Central memory CD8-positive, alpha-beta T cell (primary cell): ENCODE measurements around the gene FTHL17.

ENCODE experiments used
- ATAC-seq: fragments of 150-1000 bp; cut with Tn5 transposase; replicated peaks from 2 replicates; pipeline ENCODE4 v1.10.0; 2022; ENCODE audit warnings: mild to moderate bottlenecking, moderate FRiP score, moderate number of reproducible peaks; ENCODE audit not compliant: poor library complexity, severe bottlenecking; ENCODE audit errors: extremely low read depth
- DNase-seq, 2 donors: peaks; one replicate each; pipeline ENCODE4 v3.0.0; 2021; ENCODE audit warnings: low spot score in 2 of 2
- H3K27ac Mint-ChIP-seq: one replicate; pipeline ENCODE4 v1.8.0; 2022; ENCODE audit warnings: low read depth, mild to moderate bottlenecking, moderate library complexity, mixed read lengths
- H3K27me3 Mint-ChIP-seq: one replicate; pipeline ENCODE4 v1.8.0; 2022; ENCODE audit warnings: mixed read lengths
- H3K36me3 Mint-ChIP-seq: one replicate; pipeline ENCODE4 v1.8.0; 2022; ENCODE audit warnings: mild to moderate bottlenecking, moderate library complexity, mixed read lengths; ENCODE audit not compliant: insufficient read depth
- H3K4me1 Mint-ChIP-seq: one replicate; pipeline ENCODE4 v1.8.0; 2022; ENCODE audit warnings: mixed read lengths
- H3K4me3 Mint-ChIP-seq: one replicate; pipeline ENCODE4 v1.8.0; 2022; ENCODE audit warnings: mild to moderate bottlenecking, moderate library complexity, mixed read lengths
- H3K9me3 Mint-ChIP-seq: one replicate; pipeline ENCODE4 v1.8.0; 2022; ENCODE audit warnings: mixed read lengths

FTHL17 gene

GRCh38 chrX:31071262-31071661, 579 bp downstream of the FTHL17 start:
- no peak overlapping the region for H3K4me3 Mint-ChIP-seq
- no peak for DNase-seq
- no peaks in the 10 kb centered on the region for H3K36me3 Mint-ChIP-seq
- H3K9me3 Mint-ChIP-seq: peaks cover 5% of the 10 kb centered on the region
- no peak overlapping the region for H3K27ac Mint-ChIP-seq
- no peak for ATAC-seq
- no peaks in the 10 kb centered on the region for H3K27me3 Mint-ChIP-seq
- no peaks in the 10 kb centered on the region for H3K4me1 Mint-ChIP-seq

DNA sequence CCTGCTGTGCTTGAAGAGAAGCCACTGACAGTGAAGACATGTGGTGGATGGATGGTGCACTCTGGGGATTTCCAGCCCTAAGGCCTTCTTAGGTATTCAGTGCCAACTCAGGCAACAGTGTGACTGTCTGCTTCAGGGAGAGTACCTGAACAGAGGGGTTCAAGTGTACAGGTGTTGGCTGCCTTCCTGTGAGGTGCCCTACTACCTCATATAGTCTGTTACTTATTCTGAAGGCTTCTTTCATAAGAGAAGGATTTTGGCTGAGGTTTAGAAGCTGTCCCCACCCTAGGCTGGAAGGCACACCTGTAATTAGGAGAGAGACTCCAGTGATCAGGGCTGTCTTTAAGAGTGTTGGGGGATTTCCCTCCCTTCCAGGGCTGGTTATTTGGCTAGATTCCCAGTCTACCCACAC, 1.8 kb downstream of the FTHL17 start:
- Mint-ChIP-seq H3K36me3 (no peaks in the 10 kb centered on the region), H3K4me3 (no peak overlapping the region), H3K27me3 (no peaks in the 10 kb centered on the region), H3K27ac (no peak overlapping the region), H3K9me3 (peaks cover 4% of the 10 kb centered on the region), H3K4me1 (no peaks in the 10 kb centered on the region)
- no peak for ATAC-seq
- DNase-seq: no peak

DNA sequence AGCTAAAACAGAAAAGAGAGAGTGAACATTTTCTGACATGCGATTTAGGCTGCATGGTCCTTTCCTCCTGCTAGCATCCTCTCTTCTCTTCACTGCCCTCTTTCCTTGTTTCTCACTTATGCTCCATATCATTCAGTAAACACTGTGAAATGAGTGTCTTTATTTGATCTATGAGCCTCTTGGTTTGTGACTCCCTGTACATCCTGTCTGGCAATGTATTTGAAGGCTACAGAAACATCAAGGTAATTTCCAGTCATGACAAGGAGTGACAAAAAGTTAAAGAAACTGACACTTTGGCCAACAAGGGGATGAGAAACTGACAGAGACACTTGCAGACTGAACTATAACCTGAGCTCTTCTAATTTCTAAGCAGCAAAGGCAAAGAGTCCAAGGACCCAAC, 8.7 kb downstream of the FTHL17 start:
- no peaks in the 10 kb centered on the region for H3K36me3 Mint-ChIP-seq
- no peak overlapping the region for H3K27ac Mint-ChIP-seq
- no peaks in the 10 kb centered on the region for H3K27me3 Mint-ChIP-seq
- no peak overlapping the region for H3K4me3 Mint-ChIP-seq
- DNase-seq: no peak
- ATAC-seq: no peak
- no peaks in the 10 kb centered on the region for H3K4me1 Mint-ChIP-seq
- H3K9me3 Mint-ChIP-seq: no peaks in the 10 kb centered on the region

- no peak for DNase-seq
- ATAC-seq: no peak
- Mint-ChIP-seq H3K27ac (no peak overlapping the region), H3K9me3 (no peaks in the 10 kb centered on the region), H3K27me3 (no peaks in the 10 kb centered on the region), H3K4me1 (no peaks in the 10 kb centered on the region), H3K36me3 (no peaks in the 10 kb centered on the region), H3K4me3 (no peak overlapping the region)
Observed at GRCh38 chrX:31061091-31061490, 10.8 kb downstream of the FTHL17 start.

DNA sequence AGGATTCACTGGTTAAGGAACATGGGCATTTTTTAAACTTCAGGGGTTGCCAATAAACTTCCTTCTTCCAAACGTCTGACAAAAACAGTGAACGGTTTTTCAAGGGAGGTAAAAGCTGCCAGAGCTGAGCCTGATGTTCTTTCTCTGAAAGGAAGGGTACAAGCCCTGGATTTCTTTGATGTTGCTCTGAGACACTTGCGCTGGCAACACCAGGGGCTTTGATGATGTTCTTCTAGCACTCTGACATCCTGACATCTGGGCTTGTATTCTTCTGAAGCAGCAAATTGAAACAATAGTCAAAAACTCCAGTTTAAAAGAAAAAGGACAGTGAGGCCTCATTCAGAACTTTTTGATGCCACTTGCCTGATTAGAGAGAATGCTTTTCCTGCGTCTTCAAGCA, 11.8 kb downstream of the FTHL17 start:
- no peaks in the 10 kb centered on the region for H3K4me1 Mint-ChIP-seq
- no peak overlapping the region for H3K4me3 Mint-ChIP-seq
- ATAC-seq: no peak
- H3K27me3 Mint-ChIP-seq: no peaks in the 10 kb centered on the region
- DNase-seq: no peak
- H3K36me3 Mint-ChIP-seq: no peaks in the 10 kb centered on the region
- H3K9me3 Mint-ChIP-seq: peaks cover 6% of the 10 kb centered on the region
- no peak overlapping the region for H3K27ac Mint-ChIP-seq

DNA sequence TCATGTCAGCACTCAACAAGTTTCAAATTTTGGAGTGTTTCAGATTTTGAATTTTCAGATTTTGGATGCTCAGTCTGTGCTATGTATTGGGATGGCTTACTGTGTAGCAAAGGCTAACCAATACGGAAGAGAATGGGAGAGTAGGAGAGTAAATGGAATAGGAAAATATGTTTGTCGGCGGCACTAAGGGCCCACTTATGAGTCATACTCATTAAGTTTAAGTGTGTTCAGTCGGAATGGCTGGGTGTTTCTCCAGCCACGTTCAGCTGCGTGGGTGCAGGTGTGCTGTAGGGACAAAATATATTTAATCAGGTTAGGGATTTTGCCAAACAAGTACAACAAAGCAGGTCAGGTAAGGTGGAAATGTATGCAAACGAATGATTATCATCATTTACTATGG, 13.6 kb downstream of the FTHL17 start:
- Mint-ChIP-seq H3K36me3 (no peaks in the 10 kb centered on the region), H3K27me3 (no peaks in the 10 kb centered on the region), H3K27ac (no peak overlapping the region), H3K4me3 (no peak overlapping the region), H3K4me1 (no peaks in the 10 kb centered on the region), H3K9me3 (peaks cover 6% of the 10 kb centered on the region)
- DNase-seq: no peak
- ATAC-seq: no peak

GRCh38 chrX:31057691-31058090, 14.2 kb downstream of the FTHL17 start:
- Mint-ChIP-seq H3K36me3 (no peaks in the 10 kb centered on the region), H3K4me1 (no peaks in the 10 kb centered on the region), H3K27me3 (no peaks in the 10 kb centered on the region), H3K4me3 (no peak overlapping the region), H3K27ac (no peak overlapping the region), H3K9me3 (peaks cover 6% of the 10 kb centered on the region)
- no peak for ATAC-seq
- no peak for DNase-seq

GRCh38 chrX:31057291-31057690, 14.6 kb downstream of the FTHL17 start:
- Mint-ChIP-seq H3K4me1 (no peaks in the 10 kb centered on the region), H3K9me3 (peaks cover 6% of the 10 kb centered on the region), H3K4me3 (no peak overlapping the region), H3K27ac (no peak overlapping the region), H3K36me3 (no peaks in the 10 kb centered on the region), H3K27me3 (no peaks in the 10 kb centered on the region)
- ATAC-seq (no peak), DNase-seq (no peak)

- no peak overlapping the region for H3K4me3 Mint-ChIP-seq
- no peaks in the 10 kb centered on the region for H3K4me1 Mint-ChIP-seq
- no peaks in the 10 kb centered on the region for H3K27me3 Mint-ChIP-seq
- peaks cover 6% of the 10 kb centered on the region for H3K9me3 Mint-ChIP-seq
- H3K36me3 Mint-ChIP-seq: no peaks in the 10 kb centered on the region
- DNase-seq (no peak), ATAC-seq (no peak)
- no peak overlapping the region for H3K27ac Mint-ChIP-seq
Observed at GRCh38 chrX:31053621-31054020, 18.2 kb downstream of the FTHL17 start.

DNA sequence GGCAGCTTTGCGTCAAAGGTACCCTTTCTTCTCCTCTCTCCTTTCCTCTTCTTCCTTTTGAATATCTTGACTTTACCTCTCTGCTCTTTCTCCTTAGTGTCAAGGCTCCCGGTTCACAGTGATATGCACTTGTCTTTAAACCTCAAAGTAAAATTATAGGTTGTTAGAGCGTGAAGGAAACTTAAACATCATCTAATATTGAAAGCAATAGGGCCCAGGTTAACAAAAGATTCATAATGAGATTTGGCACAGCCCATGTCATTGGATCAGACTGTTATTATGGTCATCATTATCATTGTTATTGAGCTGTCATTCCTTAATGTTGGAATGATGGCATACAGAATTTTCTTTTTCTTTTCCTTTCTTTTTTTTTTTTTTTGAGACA, 32.5 kb downstream of the FTHL17 start:
- no peaks in the 10 kb centered on the region for H3K4me1 Mint-ChIP-seq
- no peaks in the 10 kb centered on the region for H3K36me3 Mint-ChIP-seq
- H3K9me3 Mint-ChIP-seq: no peaks in the 10 kb centered on the region
- DNase-seq (no peak), ATAC-seq (no peak)
- H3K27ac Mint-ChIP-seq: no peak overlapping the region
- H3K4me3 Mint-ChIP-seq: no peak overlapping the region
- H3K27me3 Mint-ChIP-seq: no peaks in the 10 kb centered on the region

- Mint-ChIP-seq H3K4me1 (no peaks in the 10 kb centered on the region), H3K4me3 (no peak overlapping the region), H3K36me3 (no peaks in the 10 kb centered on the region), H3K27ac (no peak overlapping the region), H3K9me3 (no peaks in the 10 kb centered on the region), H3K27me3 (no peaks in the 10 kb centered on the region)
- DNase-seq (no peak), ATAC-seq (no peak)
Observed at GRCh38 chrX:31038575-31039326, 33.1 kb downstream of the FTHL17 start.

- no peak overlapping the region for H3K4me3 Mint-ChIP-seq
- ATAC-seq (no peak), DNase-seq (no peak)
- no peaks in the 10 kb centered on the region for H3K4me1 Mint-ChIP-seq
- no peaks in the 10 kb centered on the region for H3K27me3 Mint-ChIP-seq
- no peaks in the 10 kb centered on the region for H3K36me3 Mint-ChIP-seq
- no peak overlapping the region for H3K27ac Mint-ChIP-seq
- H3K9me3 Mint-ChIP-seq: no peaks in the 10 kb centered on the region
Observed at GRCh38 chrX:31036895-31037294, 34.9 kb downstream of the FTHL17 start.

DNA sequence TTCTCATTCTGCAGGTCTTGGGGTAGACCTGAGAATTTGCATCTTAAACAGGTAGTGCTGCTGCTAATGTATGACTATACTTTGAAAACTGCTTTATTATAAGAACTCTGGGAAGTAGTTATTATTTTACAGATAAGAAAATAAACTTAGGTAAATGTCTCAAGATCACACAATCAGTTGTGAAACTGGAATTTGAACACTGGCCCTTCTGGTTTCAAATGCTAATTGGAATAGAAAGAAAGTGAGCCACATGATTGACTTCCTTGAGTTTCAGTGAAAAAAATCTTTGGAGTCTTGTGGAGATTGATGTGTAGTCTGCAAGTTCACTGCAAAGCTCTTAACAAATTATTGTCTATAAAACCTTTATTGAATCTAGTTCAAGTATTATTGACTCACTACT, 44.5 kb downstream of the FTHL17 start:
- H3K27me3 Mint-ChIP-seq: peaks cover 17% of the 10 kb centered on the region
- H3K36me3 Mint-ChIP-seq: no peaks in the 10 kb centered on the region
- H3K4me3 Mint-ChIP-seq: no peak overlapping the region
- no peak overlapping the region for H3K27ac Mint-ChIP-seq
- H3K4me1 Mint-ChIP-seq: no peaks in the 10 kb centered on the region
- ATAC-seq (no peak), DNase-seq (no peak)
- H3K9me3 Mint-ChIP-seq: no peaks in the 10 kb centered on the region
